Upper lobe of right lung (tissue), 1 donor: Measurements from ENCODE around the gene FTCD. TPM values are rescaled to one million over a fixed set of nuclear protein-coding genes. Genes with fewer than 3 reads are reported as not detected.

Source experiments
- ATAC-seq: fragments of 200-7000 bp; cut with Tn5 transposase; one replicate; pipeline ENCODE4 v1.9.1; 2020; ENCODE audit warnings: mild to moderate bottlenecking, moderate library complexity
- DNase-seq: peaks from one replicate; pipeline ENCODE4 v3.0.0-alpha.2; 2020
- H3K27ac ChIP-seq: fragments of 200-600 bp; one replicate; pipeline ENCODE4 v1.8.0; 2022
- H3K27me3 ChIP-seq: fragments of 200-600 bp; one replicate; pipeline ENCODE4 v1.8.0; 2022; ENCODE audit warnings: mild to moderate bottlenecking
- H3K36me3 ChIP-seq: fragments of 200-600 bp; one replicate; pipeline ENCODE4 v1.8.0; 2022
- H3K4me1 ChIP-seq: fragments of 200-600 bp; one replicate; pipeline ENCODE4 v1.8.0; 2022
- H3K4me3 ChIP-seq: fragments of 200-600 bp; one replicate; pipeline ENCODE4 v1.8.0; 2022; ENCODE audit warnings: mild to moderate bottlenecking
- H3K9me3 ChIP-seq: fragments of 200-600 bp; one replicate; pipeline ENCODE4 v1.8.0; 2022
- CTCF ChIP-seq: fragments of 200-600 bp; IDR thresholded peaks from one replicate; pipeline ENCODE4 v1.8.0; 2022; ENCODE audit warnings: antibody characterized with exemption
- intact Hi-C: fragments of 100-400 bp; cut with DNase I; formaldehyde crosslinking; loops from one replicate; pipeline ENCODE4 v1.11.0; 2022
- total RNA-seq: library from RNA; stranded (reverse); fragmentation: NEBNext Ultra II Directional; extraction: Animal tissue kit (Norgen Biotek cat#: 25700); gene quantifications from one replicate; pipeline ENCODE4 v1.2.1, GENCODE V29; 2021
- donor health status: DM: no; HTN: yes; CAD: no; lungs with severe emphysema.

The FTCD gene
- total RNA-seq, 1 donor from 2014 or later: 0.46 TPM

- DNase-seq: peak; percentile 58
- intact Hi-C loops: no loop called here
- ATAC-seq: no peak
These were observed 33.8 kb downstream of the FTCD start for GRCh38 chr21:46121286-46122221.

GRCh38 chr21:46120301-46121285 is 34.8 kb downstream of the FTCD start:
- Histone ChIP-seq H3K4me3 (no peak overlapping the region), H3K9me3 (no peaks in the 10 kb centered on the region), H3K27ac (no peak overlapping the region), H3K4me1 (no peaks in the 10 kb centered on the region), H3K27me3 (no peaks in the 10 kb centered on the region), H3K36me3 (peaks cover 48% of the 10 kb centered on the region)
- no peak for TF ChIP-seq CTCF
- intact Hi-C loops: no loop called here
- no peak for ATAC-seq
- DNase-seq: peak; percentile 60

More at GRCh38 chr21:46121286-46122221, 33.8 kb downstream of the FTCD start:
- H3K4me1 ChIP-seq: no peaks in the 10 kb centered on the region
- H3K27me3 ChIP-seq: no peaks in the 10 kb centered on the region
- no peak for TF ChIP-seq CTCF
- peaks cover 51% of the 10 kb centered on the region for H3K36me3 ChIP-seq
- H3K9me3 ChIP-seq: no peaks in the 10 kb centered on the region
- no peak overlapping the region for H3K27ac ChIP-seq
- no peak overlapping the region for H3K4me3 ChIP-seq

GRCh38 chr21:46119637-46120271 is 35.6 kb downstream of the FTCD start:
- no peak for TF ChIP-seq CTCF
- intact Hi-C loops: no loop called here
- H3K4me1 ChIP-seq: no peaks in the 10 kb centered on the region
- no peak overlapping the region for H3K27ac ChIP-seq
- DNase-seq: peak; percentile 60
- peaks cover 5% of the 10 kb centered on the region for H3K9me3 ChIP-seq
- ATAC-seq: no peak
- peaks cover 47% of the 10 kb centered on the region for H3K36me3 ChIP-seq
- H3K27me3 ChIP-seq: no peaks in the 10 kb centered on the region
- no peak overlapping the region for H3K4me3 ChIP-seq

GRCh38 chr21:46119144-46119636 is 36.2 kb downstream of the FTCD start:
- Histone ChIP-seq H3K9me3 (peaks cover 5% of the 10 kb centered on the region), H3K36me3 (peaks cover 47% of the 10 kb centered on the region), H3K4me1 (no peaks in the 10 kb centered on the region), H3K27ac (no peak overlapping the region), H3K4me3 (no peak overlapping the region), H3K27me3 (no peaks in the 10 kb centered on the region)
- DNase-seq: peak; percentile 57
- intact Hi-C loops: no loop called here
- ATAC-seq: no peak
- TF ChIP-seq CTCF: no peak
